Activated CD4-positive, alpha-beta T cell treated with anti-CD3 and anti-CD28 coated beads, Interleukin-2, amount 50 U/mL, for 24 hours (primary cell): ENCODE measurements around the gene CDH23.

Source experiments
- DNase-seq, 2 donors: peaks; one replicate each; pipeline ENCODE4 v3.0.0-alpha.2; 2020; ENCODE audit warnings: low read depth in 1 of 2, low spot score in 1 of 2

CDH23 gene

DNA sequence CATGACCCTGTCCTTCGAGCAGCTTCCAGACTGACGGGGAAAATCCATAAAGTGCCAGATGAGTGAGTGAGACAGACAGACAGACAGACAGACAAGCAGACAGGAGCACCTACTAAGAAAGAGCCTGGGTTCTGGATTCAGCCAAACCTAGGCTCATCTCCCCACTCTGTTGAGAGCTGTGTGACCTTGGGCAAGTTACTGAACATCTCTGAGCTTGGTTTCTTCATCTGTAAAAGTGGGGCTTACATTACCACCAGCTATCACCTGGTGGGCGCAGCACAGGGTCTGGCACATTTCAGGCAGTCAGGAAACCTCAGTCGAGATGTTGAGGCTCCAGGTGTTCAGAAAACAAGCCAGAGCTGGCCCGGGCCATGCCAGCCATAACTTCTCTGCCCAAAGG is 285.3 kb downstream of the CDH23 start:
- DNase-seq = no peak

GRCh38 chr10:71683301-71683700 is 286.6 kb downstream of the CDH23 start:
- no peak for DNase-seq

DNA sequence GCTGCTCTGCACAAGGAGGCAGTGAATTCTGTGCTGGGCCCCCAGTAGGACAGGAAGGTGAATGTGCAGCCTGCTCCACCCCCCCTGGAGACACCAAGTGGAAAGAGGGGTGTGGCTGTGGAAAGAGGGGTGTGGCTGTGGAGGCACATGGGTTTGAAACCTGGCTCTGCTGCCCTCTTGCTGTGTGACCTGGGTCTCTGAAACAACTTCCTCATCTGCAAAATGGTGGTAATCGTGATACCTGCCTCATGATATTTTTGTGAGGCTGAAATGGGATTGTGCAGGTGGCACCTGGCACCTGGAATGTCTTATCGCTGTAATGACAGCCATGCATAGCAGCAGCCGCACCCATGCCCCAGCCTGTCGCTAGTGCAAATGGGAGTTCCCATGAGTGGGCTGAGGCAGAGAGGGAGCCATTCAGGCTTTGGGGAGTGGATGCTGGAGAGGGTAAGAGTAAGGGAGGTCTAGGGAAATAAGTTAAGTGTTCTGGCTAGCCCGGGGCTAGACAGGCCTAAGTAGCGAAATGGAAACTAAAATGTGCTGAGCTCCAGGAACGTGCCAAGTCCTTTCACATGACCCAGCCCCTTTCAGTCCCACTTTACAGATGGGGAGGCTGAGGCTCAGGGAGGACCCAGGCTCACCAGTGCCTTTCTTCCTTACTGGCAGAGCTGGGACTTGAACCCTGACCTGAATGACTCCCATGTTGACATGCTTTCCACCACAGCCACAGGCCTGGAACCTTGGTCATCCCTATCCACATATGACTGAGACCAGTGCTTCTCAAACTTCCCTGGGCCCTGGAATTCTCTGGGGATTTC is 287.8 kb downstream of the CDH23 start:
- DNase-seq = peak in 1 of 2 donors; percentile 17

DNA sequence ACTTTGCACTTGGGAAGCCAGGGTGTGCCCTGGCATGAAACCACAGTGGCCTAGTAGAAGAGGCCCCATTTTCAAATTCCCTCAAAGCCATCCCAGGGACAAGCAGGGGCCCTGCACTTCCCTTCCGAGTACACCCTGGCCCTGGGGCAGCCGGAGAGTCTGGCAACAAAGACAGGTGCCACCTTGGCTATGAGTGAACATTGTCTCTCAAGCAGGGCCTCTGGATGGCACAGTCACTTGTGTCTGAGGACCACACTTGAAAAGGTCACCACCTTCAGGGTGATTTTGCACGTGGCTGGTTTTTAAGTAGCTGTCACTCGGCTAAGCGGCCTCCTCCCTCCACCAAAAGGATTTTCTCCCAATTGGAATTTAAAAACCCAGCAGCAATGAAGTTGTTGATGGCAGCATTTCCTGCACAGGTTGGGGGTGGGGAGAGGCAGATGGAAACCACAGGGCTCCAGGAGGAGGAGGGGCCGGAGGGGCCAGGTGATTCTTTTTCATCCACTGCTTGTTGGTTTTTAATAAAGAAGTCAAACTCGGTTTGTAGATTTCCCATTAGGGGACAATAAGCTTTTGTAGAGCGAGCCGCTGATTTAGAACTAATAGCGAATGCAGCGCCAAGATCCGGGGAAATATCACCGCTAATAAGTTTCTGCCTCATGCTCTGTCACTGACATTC is 289.0 kb downstream of the CDH23 start:
- DNase-seq = no peak

DNA sequence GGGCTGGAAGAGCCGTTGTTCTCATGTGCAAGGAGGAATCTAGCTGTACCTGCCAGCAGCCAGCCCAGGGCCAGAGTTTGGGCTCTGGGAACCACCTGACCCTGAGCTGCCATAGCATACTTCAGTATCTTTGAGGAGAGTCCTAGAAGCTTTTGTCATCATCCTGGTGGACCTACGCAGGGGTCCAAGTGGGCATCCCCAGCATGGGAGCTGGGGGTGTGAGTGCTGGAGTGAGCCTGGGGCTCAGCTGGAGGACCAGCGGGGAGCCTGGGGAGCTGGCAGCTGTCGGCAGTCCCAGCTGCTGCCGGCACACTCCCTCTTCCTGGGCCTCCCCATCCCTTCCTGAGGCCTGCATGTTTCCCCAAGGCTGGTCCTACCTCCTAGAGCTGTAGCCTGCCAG is 290.4 kb downstream of the CDH23 start:
- no peak for DNase-seq

DNA sequence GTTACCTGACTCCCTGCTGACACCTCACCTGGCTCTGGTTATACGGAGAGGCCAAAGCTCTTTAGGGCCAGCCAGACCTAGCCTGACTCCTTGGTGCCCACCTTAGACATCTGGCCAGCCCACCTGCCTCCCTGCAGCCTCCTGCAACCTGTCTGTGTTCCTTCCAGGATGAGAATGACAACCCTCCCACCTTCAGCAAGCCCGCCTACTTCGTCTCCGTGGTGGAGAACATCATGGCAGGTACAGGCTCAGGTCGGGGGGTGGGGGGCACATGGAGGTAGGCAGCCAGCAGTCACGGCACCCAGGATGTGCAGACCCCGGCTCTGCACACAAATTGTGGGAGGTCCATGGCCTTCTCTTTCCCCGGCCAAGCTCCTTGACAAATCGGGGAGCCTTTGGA is 290.8 kb downstream of the CDH23 start:
- DNase-seq = no peak

GRCh38 chr10:71688256-71688655 is 291.5 kb downstream of the CDH23 start:
- DNase-seq = no peak

DNA sequence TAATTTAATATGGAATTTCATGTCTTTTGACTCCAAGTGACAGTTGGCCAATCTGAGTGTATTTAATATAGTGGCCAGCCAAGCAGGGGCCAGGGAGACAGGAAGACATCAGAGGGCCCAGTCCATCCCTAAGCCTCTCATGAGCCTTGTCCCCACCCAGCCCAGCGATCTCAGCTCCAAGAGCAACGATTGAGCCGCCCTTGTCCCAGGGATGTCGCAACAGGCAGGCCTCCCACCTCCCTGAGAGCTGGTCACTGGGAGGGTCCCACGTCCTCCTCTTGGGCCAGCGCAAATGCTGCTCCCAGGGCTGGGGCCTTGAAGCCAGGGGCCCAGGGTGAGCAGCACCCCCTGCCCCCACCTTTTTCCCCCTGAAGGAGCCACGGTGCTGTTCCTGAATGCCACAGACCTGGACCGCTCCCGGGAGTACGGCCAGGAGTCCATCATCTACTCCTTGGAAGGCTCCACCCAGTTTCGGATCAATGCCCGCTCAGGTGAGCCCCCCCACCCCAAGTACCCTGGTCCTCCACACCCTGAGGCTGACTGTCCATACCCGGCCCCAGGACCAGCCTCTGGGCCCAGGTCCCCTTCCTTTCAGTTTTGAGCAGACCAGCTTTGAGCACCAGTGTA is 293.5 kb downstream of the CDH23 start:
- no peak for DNase-seq

- no peak for DNase-seq
These were observed 294.7 kb downstream of the CDH23 start for GRCh38 chr10:71691405-71691804.

DNA sequence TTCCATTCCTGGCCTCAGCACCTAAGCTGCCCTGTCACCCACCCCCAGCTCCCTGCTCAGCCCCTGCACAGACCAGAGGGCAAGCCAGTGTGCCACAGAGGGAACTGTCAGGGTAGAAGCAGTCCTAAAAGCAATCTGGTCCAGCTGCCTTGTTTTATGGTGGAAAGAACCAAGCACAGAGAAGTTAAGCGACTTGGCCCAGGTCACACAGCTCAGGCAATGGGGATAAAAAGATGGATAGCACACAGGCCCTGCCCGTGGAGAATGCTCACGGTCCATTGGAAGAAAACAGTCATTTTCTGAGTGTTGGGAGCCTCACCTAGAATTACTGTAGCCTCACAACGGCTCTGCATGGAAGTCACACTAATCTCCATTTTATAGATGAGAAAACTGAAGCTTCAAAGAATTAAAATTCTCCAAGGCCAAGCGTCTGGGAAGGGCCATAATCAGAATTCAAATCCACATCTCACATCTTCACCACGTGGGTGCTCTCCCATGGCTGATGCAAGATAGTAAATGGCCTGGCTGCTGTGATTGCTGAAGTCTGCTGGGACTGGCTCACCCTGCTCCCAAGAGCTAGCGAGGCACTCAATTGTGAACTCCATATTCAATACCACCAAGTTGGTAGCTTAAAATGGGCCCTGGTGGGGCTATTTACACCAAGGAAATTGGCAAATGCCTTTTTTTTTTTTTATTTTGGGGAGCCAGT is 296.0 kb downstream of the CDH23 start:
- DNase-seq = no peak

- no peak for DNase-seq
These were observed 296.7 kb downstream of the CDH23 start for GRCh38 chr10:71693377-71693776.

GRCh38 chr10:71694039-71694501 is 297.4 kb downstream of the CDH23 start:
- no peak for DNase-seq

DNA sequence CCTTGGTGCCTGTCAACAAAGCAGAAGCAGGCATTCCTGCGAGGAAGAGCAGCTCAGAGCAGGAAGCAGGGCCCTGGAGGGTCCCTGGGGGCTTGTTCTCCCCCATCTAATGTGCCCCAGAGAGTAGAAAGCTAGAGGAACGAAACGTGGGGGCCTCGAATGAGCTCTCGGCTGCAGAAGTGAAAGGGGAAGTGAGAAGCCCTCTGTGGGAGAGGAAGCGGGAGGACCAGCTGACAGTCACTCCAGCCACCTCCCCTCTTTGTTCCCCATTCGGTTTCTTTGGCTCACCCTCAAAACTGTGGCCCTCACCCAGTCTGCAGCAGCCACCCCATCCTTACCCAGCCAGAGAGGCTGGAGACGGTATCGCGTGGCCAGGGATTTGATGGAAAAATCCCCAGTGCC is 297.8 kb downstream of the CDH23 start:
- DNase-seq = no peak

DNA sequence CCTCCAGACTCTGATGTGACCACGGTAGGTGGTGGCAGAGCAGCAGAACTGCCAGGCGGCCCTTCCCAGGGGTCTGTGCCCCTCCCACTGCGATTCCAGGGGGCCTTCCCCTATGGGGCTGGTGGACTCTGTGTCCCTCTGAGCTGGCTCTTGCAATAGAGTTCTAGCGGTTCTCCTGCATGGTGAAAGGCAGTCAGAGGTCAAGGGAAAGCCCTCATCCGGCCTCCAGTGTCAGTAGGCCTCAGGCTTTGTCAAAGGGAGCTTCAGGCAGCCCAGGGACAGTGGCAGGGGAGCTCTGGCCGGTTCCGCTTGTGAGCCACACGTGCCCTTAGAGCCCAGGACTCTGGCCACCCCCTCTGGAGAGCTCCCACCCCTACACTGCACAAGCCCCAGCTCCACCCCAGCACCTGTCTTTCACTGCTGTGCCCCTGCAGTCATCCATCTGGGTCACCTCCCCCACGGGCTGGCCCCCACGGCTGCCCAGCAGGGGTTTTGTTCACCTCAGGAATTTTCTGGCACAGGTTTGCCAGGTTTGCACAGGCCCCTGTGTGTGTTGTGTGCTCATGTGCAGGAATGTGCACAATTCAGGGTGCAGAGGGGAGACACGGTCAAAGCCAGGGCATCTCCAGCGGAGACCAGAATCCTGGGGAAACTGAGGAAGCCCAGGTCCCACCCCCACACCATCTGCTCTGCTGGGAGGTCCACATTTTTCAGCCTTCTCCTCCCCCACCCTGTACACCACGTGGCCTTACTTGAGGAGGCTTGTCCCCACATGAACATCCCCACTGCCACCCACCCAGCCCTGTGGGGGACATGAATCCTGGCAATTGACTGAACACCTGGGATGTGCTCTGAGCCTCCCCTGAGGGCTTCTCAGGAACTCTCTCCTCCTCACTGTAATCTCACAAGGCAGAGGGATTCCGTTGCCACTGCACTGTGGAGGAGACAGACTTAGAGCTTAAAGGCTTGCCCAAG is 299.1 kb downstream of the CDH23 start:
- DNase-seq = no peak

- DNase-seq = peak in 1 of 2 donors; percentile 57
These were observed 300.1 kb downstream of the CDH23 start for GRCh38 chr10:71696628-71697326.

DNA sequence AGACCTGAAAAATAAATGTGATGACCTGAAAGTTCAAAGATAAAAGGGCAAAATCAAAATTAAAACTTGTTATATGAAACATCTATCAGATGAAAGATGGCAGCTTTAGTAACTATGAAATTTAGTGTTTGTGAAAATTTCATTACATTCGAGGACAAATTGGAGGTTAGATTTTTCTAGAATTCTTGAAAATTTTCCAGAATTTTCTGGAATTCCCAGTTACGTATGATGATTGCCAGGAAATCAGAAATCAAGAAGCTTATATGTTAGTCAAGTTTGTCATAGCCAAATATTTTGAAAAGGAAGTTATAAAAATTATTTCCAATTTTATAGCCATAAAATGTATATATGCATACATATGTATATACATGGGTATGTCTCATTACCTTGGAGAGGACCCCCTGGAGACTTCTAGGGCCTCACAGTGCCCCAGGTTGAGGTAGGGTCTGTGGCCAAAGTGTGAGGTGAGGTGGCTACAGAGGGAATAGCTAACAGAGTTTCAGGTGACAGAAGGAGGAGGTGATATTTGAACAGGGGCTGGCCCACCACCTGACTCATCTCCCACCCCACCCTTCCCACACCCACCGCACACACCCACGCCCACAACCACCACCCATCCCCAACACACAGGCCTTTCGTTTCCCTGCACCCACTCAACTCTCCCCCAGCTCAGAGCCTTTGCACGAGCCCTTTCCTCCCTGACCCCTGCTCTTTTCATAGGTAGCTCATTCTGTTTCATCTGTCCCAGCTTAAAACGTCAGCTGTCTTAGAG is 301.4 kb downstream of the CDH23 start:
- DNase-seq = peak in 1 of 2 donors; percentile 33

- no peak for DNase-seq
These were observed 302.0 kb downstream of the CDH23 start for GRCh38 chr10:71698737-71699136.

GRCh38 chr10:71700731-71701368 is 304.1 kb downstream of the CDH23 start:
- DNase-seq = no peak
